BJ (cell line): ENCODE data around the gene RPL18. TPM values are rescaled to one million over a fixed set of nuclear protein-coding genes. Genes with fewer than 3 reads are reported as not detected.
A peak's percentile ranks its signal among the peaks of the same experiment; 100 is the strongest.

ENCODE experiments used
- CTCF ChIA-PET: fragments of 350-600 bp; formaldehyde crosslinking; extraction: SDS; loops from one replicate; lab custom pipeline; 2021; ENCODE audit warnings: antibody characterized with exemption, inconsistent platforms; lab: Yijun Ruan, JAX
- POLR2A ChIA-PET: fragments of 300-600 bp; sonication (Branson Sonifier 250); formaldehyde crosslinking; extraction: SDS; loops from one replicate; lab custom pipeline; 2021; ENCODE audit warnings: antibody characterized with exemption; lab: Charles Lee
- DNase-seq: peaks from one replicate; pipeline ENCODE4 v3.0.0-alpha.2; 2011; ENCODE audit warnings: low read depth
- H3K27me3 ChIP-seq: 2 replicates; pipeline ENCODE4 v1.6.0; 2011; ENCODE audit warnings: low read length; ENCODE audit not compliant: control insufficient read depth, insufficient read depth
- H3K36me3 ChIP-seq: 2 replicates; pipeline ENCODE4 v1.5.1; 2011; ENCODE audit warnings: low read length; ENCODE audit not compliant: control insufficient read depth, insufficient read depth
- H3K4me3 ChIP-seq: 2 replicates; pipeline ENCODE4 v1.5.1; 2011; ENCODE audit warnings: low read depth, mild to moderate bottlenecking, control low read depth, low read length
- CTCF ChIP-seq: IDR thresholded peaks from 2 replicates; pipeline ENCODE4 v1.5.1; 2011; ENCODE audit warnings: low read depth, mild to moderate bottlenecking, control low read depth, inconsistent platforms, low read length, moderate library complexity; ENCODE audit not compliant: insufficient read depth
- polyA plus RNA-seq: library from polyadenylated mRNA; depleted of rRNA; stranded (reverse); fragments of >200 nt; gene quantifications from 2 replicates; pipeline ENCODE4 v1.2.3, GENCODE V29; 2011

Gene RPL18
- polyA plus RNA-seq, 1 experiment: 1,324 TPM

GRCh38 chr19:48656840-48657474, 38.0 kb upstream of the RPL18 start:
- Histone ChIP-seq H3K27me3 (peaks cover under 1% of the 10 kb centered on the region; the same call in 1 of the 2 replicates), H3K36me3 (no peaks in the 10 kb centered on the region), H3K4me3 (no peak overlapping the region)
- peak; percentile 77 for DNase-seq
- POLR2A ChIA-PET: no interaction called here
- CTCF ChIA-PET: interaction anchor here (1.2 to 1.4 kb wide), 2 partner anchors 11 kb away, joined by 3 to 6 read pairs; partner anchors contain the start of gene CA11
- TF ChIP-seq CTCF: no peak

GRCh38 chr19:48654299-48655059, 35.5 kb upstream of the RPL18 start:
- Histone ChIP-seq H3K36me3 (no peaks in the 10 kb centered on the region), H3K4me3 (no peak overlapping the region), H3K27me3 (peaks cover 2% of the 10 kb centered on the region; the same call in 1 of the 2 replicates)
- ChIA-PET POLR2A (no interaction called here), CTCF (interaction anchor here (0.7 kb wide), 1 partner anchor 134 kb away, joined by 3 read pairs; no protein-coding TSS in a partner anchor)
- TF ChIP-seq CTCF: no peak
- DNase-seq: no peak

GRCh38 chr19:48651683-48652048, 32.7 kb upstream of the RPL18 start:
- Histone ChIP-seq H3K4me3 (no peak overlapping the region), H3K27me3 (peaks cover 2% of the 10 kb centered on the region; the same call in 1 of the 2 replicates), H3K36me3 (no peaks in the 10 kb centered on the region)
- ChIA-PET CTCF (no interaction called here), POLR2A (no interaction called here)
- TF ChIP-seq CTCF: no peak
- no peak for DNase-seq

GRCh38 chr19:48650974-48651682, 32.1 kb upstream of the RPL18 start:
- no peak for DNase-seq
- Histone ChIP-seq H3K36me3 (no peaks in the 10 kb centered on the region), H3K27me3 (peaks cover 2% of the 10 kb centered on the region; the same call in 1 of the 2 replicates), H3K4me3 (no peak overlapping the region)
- TF ChIP-seq CTCF: no peak
- POLR2A ChIA-PET: no interaction called here
- CTCF ChIA-PET: interaction anchor here (1.2 kb wide), 1 partner anchor 23 kb away, joined by 3 read pairs; no protein-coding TSS in a partner anchor

GRCh38 chr19:48648134-48648533, 29.2 kb upstream of the RPL18 start:
- no peaks in the 10 kb centered on the region for H3K36me3 ChIP-seq
- ChIA-PET POLR2A (no interaction called here), CTCF (interaction anchor here (0.7 kb wide), 1 partner anchor 194 kb away, joined by 3 read pairs; no protein-coding TSS in a partner anchor)
- H3K27me3 ChIP-seq: 0 out of 2 replicates have a peak, but pooled peaks cover 2% of the 10 kb centered on the region
- H3K4me3 ChIP-seq: no peak overlapping the region
- no peak for TF ChIP-seq CTCF
- no peak for DNase-seq
